Liver (tissue), 3 donors: Measurements from ENCODE around the gene CR1.

Source experiments
- CTCF ChIP-seq: fragments of 150-350 bp; IDR thresholded peaks from 2 replicates; pipeline ENCODE4 v1.5.1; 2017; ENCODE audit warnings: improper control_type of control experiment, low read depth, low read length; ENCODE audit not compliant: missing input control
- MAX ChIP-seq: IDR thresholded peaks from 2 replicates; pipeline ENCODE4 v1.6.1; 2016; ENCODE audit warnings: antibody characterized with exemption
- NR2F2 ChIP-seq: IDR thresholded peaks from 2 replicates; pipeline ENCODE4 v1.6.1; 2016; ENCODE audit warnings: antibody characterized with exemption
- donor health status: healthy.
- donor health status: healthy.

- TF ChIP-seq NR2F2, result no peak
- no peak for TF ChIP-seq MAX
- TF ChIP-seq CTCF, result no peak
Observed at GRCh38 chr1:207453710-207454045, 42.3 kb upstream of the CR1 start.
